Caco-2 (cell line): Measurements from ENCODE around the gene S100A4. TPM values are rescaled to one million over a fixed set of nuclear protein-coding genes. Genes with fewer than 3 reads are reported as not detected.

Experiments used
- BruUV-seq: library from RNA; stranded (reverse); fragments of 400-500 nt; replicated peaks from 2 replicates; lab custom pipeline; 2021; lab: Mats Ljungman, UMichigan
- CTCF ChIA-PET: fragments of 300-600 bp; sonication (Branson Sonifier 250); formaldehyde crosslinking; loops from one replicate; lab custom pipeline; 2022; ENCODE audit warnings: antibody characterized with exemption; lab: Charles Lee
- POLR2A ChIA-PET: fragments of 300-600 bp; sonication (Branson Sonifier 250); formaldehyde crosslinking; loops from one replicate; lab custom pipeline; 2022; ENCODE audit warnings: antibody characterized with exemption; lab: Charles Lee
- DNase-seq, 2 experiments: peaks; one replicate each; pipeline versions ENCODE4 v3.0.0 to v3.0.0-alpha.2; 2020 to 2022
- H3K27me3 ChIP-seq: replicated peaks from 2 replicates; pipeline ENCODE4 v1.6.0; 2011; ENCODE audit warnings: low read length; ENCODE audit not compliant: control insufficient read depth, insufficient read depth
- H3K36me3 ChIP-seq: 2 replicates; pipeline ENCODE4 v1.5.1; 2011; ENCODE audit warnings: low read length; ENCODE audit not compliant: control insufficient read depth, insufficient read depth
- H3K4me1 ChIP-seq: fragments of 250-450 bp; sonication (Bioruptor Pico); 2 replicates; pipeline ENCODE4 v1.5.1; 2020; ENCODE audit warnings: mild to moderate bottlenecking
- H3K4me3 ChIP-seq: 2 replicates; pipeline ENCODE4 v1.5.1; 2011; ENCODE audit warnings: low read depth, mild to moderate bottlenecking, control low read depth, low read length
- H3K9me3 ChIP-seq: fragments of 250-450 bp; sonication (Bioruptor Pico); 2 replicates; pipeline ENCODE4 v1.5.1; 2020; ENCODE audit warnings: mild to moderate bottlenecking, moderate library complexity
- H3K27ac Mint-ChIP-seq: one replicate; pipeline ENCODE4 v1.8.0; 2022; ENCODE audit warnings: mixed read lengths; ENCODE audit not compliant: unreplicated experiment
- H3K27me3 Mint-ChIP-seq: one replicate; pipeline ENCODE4 v1.8.0; 2022; ENCODE audit warnings: mixed read lengths; ENCODE audit not compliant: insufficient read depth, unreplicated experiment
- H3K36me3 Mint-ChIP-seq: one replicate; pipeline ENCODE4 v1.8.0; 2022; ENCODE audit warnings: mild to moderate bottlenecking, mixed read lengths; ENCODE audit not compliant: insufficient read depth, unreplicated experiment
- H3K4me1 Mint-ChIP-seq: one replicate; pipeline ENCODE4 v1.8.0; 2022; ENCODE audit warnings: low read depth, mixed read lengths; ENCODE audit not compliant: unreplicated experiment
- H3K4me3 Mint-ChIP-seq: one replicate; pipeline ENCODE4 v1.8.0; 2022; ENCODE audit warnings: mild to moderate bottlenecking, moderate library complexity, mixed read lengths; ENCODE audit not compliant: unreplicated experiment
- H3K9me3 Mint-ChIP-seq: one replicate; pipeline ENCODE4 v1.8.0; 2022; ENCODE audit warnings: mixed read lengths; ENCODE audit not compliant: unreplicated experiment
- intact Hi-C: fragments of 100-400 bp; cut with micrococcal nuclease; formaldehyde crosslinking; loops from one replicate; pipeline ENCODE4 v1.10.0; 2022; ENCODE audit not compliant: unreplicated experiment
- total RNA-seq: library from RNA; stranded (reverse); gene quantifications from 2 replicates; pipeline ENCODE4 v1.2.3, GENCODE V29; 2022
- TF ChIP-seq, protein P1 (sequence below), 2 experiments: fragments of 200-600 bp in 1 of 2; IDR thresholded peaks; 1 replicate in 1 of 2; 2 replicates in 1 of 2; pipeline versions ENCODE4 v1.5.1 to v1.8.0; 2011 to 2022; ENCODE audit warnings: antibody characterized with exemption in 1 of 2, control low read depth in 1 of 2, inconsistent platforms in 1 of 2, low read depth in 1 of 2, low read length in 1 of 2, mild to moderate bottlenecking in 1 of 2, moderate library complexity in 1 of 2; ENCODE audit not compliant: insufficient read depth in 1 of 2, severe bottlenecking in 1 of 2, unreplicated experiment in 1 of 2

Gene S100A4
- total RNA-seq, 1 experiment from 2014 or later: 53.6 TPM

DNA sequence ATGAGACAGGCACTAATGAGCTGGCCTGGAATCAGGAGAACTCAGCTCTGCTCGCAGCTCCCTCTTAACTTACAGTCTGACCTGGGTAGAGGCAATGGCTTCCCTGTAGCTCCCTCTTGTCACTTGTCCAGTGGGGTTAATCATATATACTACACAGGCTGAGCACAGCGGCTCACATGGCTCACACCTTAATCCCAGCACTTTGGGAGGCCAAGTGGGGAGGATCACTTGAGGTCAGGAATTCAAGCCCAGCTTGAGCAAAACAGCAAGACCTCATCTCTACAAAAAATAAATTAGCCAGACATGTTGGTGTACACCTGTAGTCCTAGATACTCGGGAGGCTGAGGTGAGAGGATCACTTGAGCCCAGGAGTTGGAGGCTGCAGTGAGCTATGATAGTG is 14.0 kb downstream of the S100A4 start:
- CTCF ChIA-PET: interaction anchor here (1.9 to 3.7 kb wide), 5 partner anchors 14 to 103 kb away, joined by 5 to 16 read pairs (median 6); partner anchors contain the start of genes CHTOP, S100A14, S100A16 and S100A4
- H3K4me1 ChIP-seq: peaks cover 32% of the 10 kb centered on the region
- Mint-ChIP-seq H3K4me3 (no peak overlapping the region), H3K27me3 (no peaks in the 10 kb centered on the region), H3K36me3 (peaks cover 18% of the 10 kb centered on the region), H3K9me3 (peaks cover 9% of the 10 kb centered on the region), H3K27ac (no peak overlapping the region), H3K4me1 (peaks cover 34% of the 10 kb centered on the region)
- POLR2A ChIA-PET: no interaction called here
- no peaks in the 10 kb centered on the region for H3K9me3 ChIP-seq
- no peak overlapping the region for H3K4me3 ChIP-seq
- TF ChIP-seq, protein P1, sequence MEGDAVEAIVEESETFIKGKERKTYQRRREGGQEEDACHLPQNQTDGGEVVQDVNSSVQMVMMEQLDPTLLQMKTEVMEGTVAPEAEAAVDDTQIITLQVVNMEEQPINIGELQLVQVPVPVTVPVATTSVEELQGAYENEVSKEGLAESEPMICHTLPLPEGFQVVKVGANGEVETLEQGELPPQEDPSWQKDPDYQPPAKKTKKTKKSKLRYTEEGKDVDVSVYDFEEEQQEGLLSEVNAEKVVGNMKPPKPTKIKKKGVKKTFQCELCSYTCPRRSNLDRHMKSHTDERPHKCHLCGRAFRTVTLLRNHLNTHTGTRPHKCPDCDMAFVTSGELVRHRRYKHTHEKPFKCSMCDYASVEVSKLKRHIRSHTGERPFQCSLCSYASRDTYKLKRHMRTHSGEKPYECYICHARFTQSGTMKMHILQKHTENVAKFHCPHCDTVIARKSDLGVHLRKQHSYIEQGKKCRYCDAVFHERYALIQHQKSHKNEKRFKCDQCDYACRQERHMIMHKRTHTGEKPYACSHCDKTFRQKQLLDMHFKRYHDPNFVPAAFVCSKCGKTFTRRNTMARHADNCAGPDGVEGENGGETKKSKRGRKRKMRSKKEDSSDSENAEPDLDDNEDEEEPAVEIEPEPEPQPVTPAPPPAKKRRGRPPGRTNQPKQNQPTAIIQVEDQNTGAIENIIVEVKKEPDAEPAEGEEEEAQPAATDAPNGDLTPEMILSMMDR (IDR thresholded peaks at IDR 0.05; ENCODE audit: insufficient read depth in 1 of 2, low read depth in 1 of 2, low read length in 1 of 2, severe bottlenecking in 1 of 2, unreplicated experiment in 1 of 2): no peak
- intact Hi-C loops: loop anchor here (1.0 kb wide), 2 partner anchors 15 to 96 kb away; partner anchors contain the start of gene S100A13
- no peak for DNase-seq
- H3K27me3 ChIP-seq: no peaks in the 10 kb centered on the region
- H3K36me3 ChIP-seq: no peaks in the 10 kb centered on the region; the same call in 1 of the 2 replicates
- no TSS peak for BruUV-seq

- Mint-ChIP-seq H3K4me1 (peaks cover 31% of the 10 kb centered on the region), H3K36me3 (peaks cover 3% of the 10 kb centered on the region), H3K4me3 (no peak overlapping the region), H3K27me3 (no peaks in the 10 kb centered on the region), H3K9me3 (peaks cover 9% of the 10 kb centered on the region), H3K27ac (no peak overlapping the region)
- no peaks in the 10 kb centered on the region for H3K36me3 ChIP-seq
- peaks cover 21% of the 10 kb centered on the region for H3K4me1 ChIP-seq
- no peak for DNase-seq
- H3K9me3 ChIP-seq: peaks cover 3% of the 10 kb centered on the region; the same call in 1 of the 2 replicates
- POLR2A ChIA-PET: no interaction called here
- no peak overlapping the region for H3K4me3 ChIP-seq
- no peaks in the 10 kb centered on the region for H3K27me3 ChIP-seq
- CTCF ChIA-PET: no interaction called here
- no TSS peak for BruUV-seq
- TF ChIP-seq, protein P1 (IDR thresholded peaks at IDR 0.05; ENCODE audit: insufficient read depth in 1 of 2, low read depth in 1 of 2, low read length in 1 of 2, severe bottlenecking in 1 of 2, unreplicated experiment in 1 of 2): no peak
- intact Hi-C loops: no loop called here
Measured at GRCh38 chr1:153527683-153528040, 17.9 kb downstream of the S100A4 start.

GRCh38 chr1:153527023-153527682 is 18.5 kb downstream of the S100A4 start:
- Histone ChIP-seq H3K36me3 (no peaks in the 10 kb centered on the region), H3K9me3 (peaks cover 5% of the 10 kb centered on the region; the same call in 1 of the 2 replicates), H3K27me3 (no peaks in the 10 kb centered on the region), H3K4me3 (no peak overlapping the region), H3K4me1 (peaks cover 18% of the 10 kb centered on the region)
- BruUV-seq: no TSS peak
- intact Hi-C loops: no loop called here
- H3K27ac Mint-ChIP-seq: no peak overlapping the region
- ChIA-PET CTCF (no interaction called here), POLR2A (no interaction called here)
- H3K4me1 Mint-ChIP-seq: peaks cover 26% of the 10 kb centered on the region
- no peaks in the 10 kb centered on the region for H3K27me3 Mint-ChIP-seq
- no peak for DNase-seq
- H3K4me3 Mint-ChIP-seq: no peak overlapping the region
- peaks cover 9% of the 10 kb centered on the region for H3K9me3 Mint-ChIP-seq
- TF ChIP-seq, protein P1 (IDR thresholded peaks at IDR 0.05; ENCODE audit: insufficient read depth in 1 of 2, low read depth in 1 of 2, low read length in 1 of 2, severe bottlenecking in 1 of 2, unreplicated experiment in 1 of 2): no peak
- peaks cover 8% of the 10 kb centered on the region for H3K36me3 Mint-ChIP-seq
